Hepatocyte (in vitro differentiated cells): Measurements from ENCODE around the gene NAPEPLD.

Source experiments
- CTCF ChIP-seq: fragments of 200-600 bp; sonication (generic); IDR thresholded peaks from 2 replicates; pipeline ENCODE4 v1.5.1; 2016; ENCODE audit warnings: antibody characterized with exemption, mild to moderate bottlenecking; ENCODE audit not compliant: poor library complexity
- EZH2 ChIP-seq: fragments of 200-600 bp; sonication (generic); IDR thresholded peaks from 2 replicates; pipeline ENCODE4 v1.6.1; 2016; ENCODE audit warnings: antibody characterized with exemption, mild to moderate bottlenecking, borderline replicate concordance

GRCh38 chr7:103075337-103075918 lies 73.5 kb downstream of the NAPEPLD start:
- no peak for TF ChIP-seq CTCF
- no peak for TF ChIP-seq EZH2
